ENCODE data around the gene MAP3K14.

The MAP3K14 gene

GRCh38 chr17:45237686-45238085, 79.1 kb downstream of the MAP3K14 start:
- peaks cover 8 to 12% of the 10 kb centered on the region in 2 experiments for H3K4me1 ChIP-seq (ENCODE audit: control insufficient read depth in 1 of 2, insufficient read depth in 2 of 2, low read length in 2 of 2)
- no peaks in the 10 kb centered on the region for H3K36me3 ChIP-seq (ENCODE audit: control insufficient read depth in 1 of 2, insufficient read depth in 2 of 2, low read length in 2 of 2)
- no peak overlapping the region for H3K14ac ChIP-seq (ENCODE audit: low read length)
- no peak overlapping the region for H2BK12ac ChIP-seq (ENCODE audit: low read length)
- no peak overlapping the region for H2BK120ac ChIP-seq (ENCODE audit: insufficient read depth, low read length, poor library complexity)
- no CpG with 5 or more reads among the region's 2 CpGs for WGBS (ENCODE audit: extremely low coverage, insufficient coverage, insufficient read length)
- H3K27me3 ChIP-seq (ENCODE audit: insufficient read depth, low read length) = peaks cover 9% of the 10 kb centered on the region
- no peak overlapping the region for H3K4ac ChIP-seq (ENCODE audit: low read depth, low read length)
- no peak overlapping the region for H3K27ac ChIP-seq (ENCODE audit: low read depth, low read length)
- no peak overlapping the region for H3K23ac ChIP-seq (ENCODE audit: low read length)
- no peaks in the 10 kb centered on the region for H3K79me1 ChIP-seq (ENCODE audit: low read length)
- DNase-seq = peak; percentile 70 to 73
- H3K79me2 ChIP-seq (ENCODE audit: control insufficient read depth, insufficient read depth, low read length, poor library complexity) = no peaks in the 10 kb centered on the region
- no peak overlapping the region for H2AFZ ChIP-seq (ENCODE audit: insufficient read depth, low read length, poor library complexity)
- peaks cover 4% of the 10 kb centered on the region for H3K9me3 ChIP-seq (ENCODE audit: insufficient read depth, low read depth, low read length)
- H2BK5ac ChIP-seq (ENCODE audit: low read depth, low read length, poor library complexity) = no peak overlapping the region
- no peak overlapping the region for H3K4me2 ChIP-seq (ENCODE audit: low read length)
- no peak overlapping the region for H4K12ac ChIP-seq (ENCODE audit: low read depth, low read length)
- H3K9ac ChIP-seq (ENCODE audit: low read length) = no peak overlapping the region
- no peak overlapping the region for H4K91ac ChIP-seq (ENCODE audit: low read depth, low read length)
- H3K18ac ChIP-seq (ENCODE audit: low read length) = no peak overlapping the region
- H2AK5ac ChIP-seq (ENCODE audit: low read length) = no peak overlapping the region
- no peak overlapping the region for H4K8ac ChIP-seq (ENCODE audit: low read depth, low read length)
- no peak overlapping the region for H3K4me3 ChIP-seq (ENCODE audit: low read depth, low read length)

GRCh38 chr17:45236282-45236606, 80.6 kb downstream of the MAP3K14 start:
- peaks cover 6 to 7% of the 10 kb centered on the region in 2 experiments for H3K4me1 ChIP-seq (ENCODE audit: control insufficient read depth in 1 of 2, insufficient read depth in 2 of 2, low read length in 2 of 2)
- peaks cover 5% of the 10 kb centered on the region for H3K27me3 ChIP-seq (ENCODE audit: insufficient read depth, low read length)
- H3K14ac ChIP-seq (ENCODE audit: low read length) = no peak overlapping the region
- no CpG with 5 or more reads among the region's 5 CpGs for WGBS (ENCODE audit: extremely low coverage, insufficient coverage, insufficient read length)
- H4K12ac ChIP-seq (ENCODE audit: low read depth, low read length) = no peak overlapping the region
- no peak overlapping the region for H3K27ac ChIP-seq (ENCODE audit: low read depth, low read length)
- H3K23ac ChIP-seq (ENCODE audit: low read length) = no peak overlapping the region
- no peak overlapping the region for H3K4ac ChIP-seq (ENCODE audit: low read depth, low read length)
- no peak overlapping the region for H3K4me2 ChIP-seq (ENCODE audit: low read length)
- no peak overlapping the region for H2BK120ac ChIP-seq (ENCODE audit: insufficient read depth, low read length, poor library complexity)
- no peak overlapping the region for H3K18ac ChIP-seq (ENCODE audit: low read length)
- H3K4me3 ChIP-seq (ENCODE audit: low read depth, low read length) = no peak overlapping the region
- no peak overlapping the region for H4K8ac ChIP-seq (ENCODE audit: low read depth, low read length)
- H2BK5ac ChIP-seq (ENCODE audit: low read depth, low read length, poor library complexity) = no peak overlapping the region
- no peak for DNase-seq
- H3K79me1 ChIP-seq (ENCODE audit: low read length) = no peaks in the 10 kb centered on the region
- no peak overlapping the region for H3K9ac ChIP-seq (ENCODE audit: low read length)
- H2AK5ac ChIP-seq (ENCODE audit: low read length) = no peak overlapping the region
- H3K79me2 ChIP-seq (ENCODE audit: control insufficient read depth, insufficient read depth, low read length, poor library complexity) = no peaks in the 10 kb centered on the region
- no peak overlapping the region for H2AFZ ChIP-seq (ENCODE audit: insufficient read depth, low read length, poor library complexity)
- no peaks in the 10 kb centered on the region for H3K36me3 ChIP-seq (ENCODE audit: control insufficient read depth in 1 of 2, insufficient read depth in 2 of 2, low read length in 2 of 2)
- peaks cover 4% of the 10 kb centered on the region for H3K9me3 ChIP-seq (ENCODE audit: insufficient read depth, low read depth, low read length)
- no peak overlapping the region for H4K91ac ChIP-seq (ENCODE audit: low read depth, low read length)
- H2BK12ac ChIP-seq (ENCODE audit: low read length) = no peak overlapping the region

DNA sequence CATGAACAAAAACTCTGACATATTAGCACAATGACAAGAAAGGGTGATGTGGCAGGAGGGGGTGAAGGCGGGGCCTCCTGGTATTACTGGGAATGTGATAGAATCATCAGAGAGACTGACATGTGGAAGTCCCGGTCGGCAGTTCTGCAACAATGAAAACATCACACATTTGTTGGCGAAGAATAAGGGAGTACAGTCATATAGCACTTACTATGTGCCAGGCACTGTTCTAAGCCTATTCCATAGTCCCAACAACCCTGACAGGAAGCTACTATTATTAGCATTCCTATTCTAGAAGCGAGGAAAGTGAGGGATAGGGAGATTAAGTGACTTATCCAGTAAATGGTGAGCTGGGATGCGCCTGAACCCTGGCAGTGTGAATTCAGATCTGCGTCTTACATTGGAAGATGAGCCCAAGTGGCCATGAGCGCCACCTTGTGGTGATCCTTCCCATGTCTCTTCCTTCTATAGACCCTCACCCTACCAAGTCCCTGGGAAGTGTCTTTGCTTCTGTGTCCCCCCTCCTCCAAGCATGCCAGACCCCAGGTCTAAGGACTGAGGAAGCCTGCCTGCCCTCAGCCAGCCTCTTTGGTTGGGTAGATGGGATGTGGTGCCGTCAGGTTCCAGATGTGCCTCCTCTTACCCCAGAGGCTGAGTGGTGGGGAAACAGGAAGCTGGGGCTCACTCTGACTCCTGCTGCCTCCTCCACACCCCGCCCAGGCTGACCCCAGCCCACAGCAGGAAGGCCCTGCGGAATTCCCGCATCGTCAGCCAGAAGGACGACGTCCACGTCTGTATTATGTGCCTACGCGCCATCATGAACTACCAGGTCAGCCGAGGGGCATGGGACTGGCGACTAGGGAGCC, 81.2 kb downstream of the MAP3K14 start:
- no peak overlapping the region for H3K4me2 ChIP-seq (ENCODE audit: low read length)
- H3K23ac ChIP-seq (ENCODE audit: low read length) = no peak overlapping the region
- no peak overlapping the region for H2AK5ac ChIP-seq (ENCODE audit: low read length)
- H2BK12ac ChIP-seq (ENCODE audit: low read length) = no peak overlapping the region
- H3K14ac ChIP-seq (ENCODE audit: low read length) = no peak overlapping the region
- H4K8ac ChIP-seq (ENCODE audit: low read depth, low read length) = no peak overlapping the region
- no peaks in the 10 kb centered on the region for H3K79me2 ChIP-seq (ENCODE audit: control insufficient read depth, insufficient read depth, low read length, poor library complexity)
- no peak overlapping the region for H4K12ac ChIP-seq (ENCODE audit: low read depth, low read length)
- H4K91ac ChIP-seq (ENCODE audit: low read depth, low read length) = no peak overlapping the region
- H2BK5ac ChIP-seq (ENCODE audit: low read depth, low read length, poor library complexity) = no peak overlapping the region
- no peaks in the 10 kb centered on the region for H3K79me1 ChIP-seq (ENCODE audit: low read length)
- H3K4me3 ChIP-seq (ENCODE audit: low read depth, low read length) = no peak overlapping the region
- no peak overlapping the region for H3K18ac ChIP-seq (ENCODE audit: low read length)
- no peak overlapping the region for H3K4ac ChIP-seq (ENCODE audit: low read depth, low read length)
- H3K4me1 ChIP-seq (ENCODE audit: control insufficient read depth in 1 of 2, insufficient read depth in 2 of 2, low read length in 2 of 2) = peaks cover 0 to 1% of the 10 kb centered on the region in 2 experiments
- no CpG with 5 or more reads among the region's 20 CpGs for WGBS (ENCODE audit: extremely low coverage, insufficient coverage, insufficient read length)
- no peak overlapping the region for H2AFZ ChIP-seq (ENCODE audit: insufficient read depth, low read length, poor library complexity)
- peaks cover 4% of the 10 kb centered on the region for H3K9me3 ChIP-seq (ENCODE audit: insufficient read depth, low read depth, low read length)
- no peaks in the 10 kb centered on the region for H3K36me3 ChIP-seq (ENCODE audit: control insufficient read depth in 1 of 2, insufficient read depth in 2 of 2, low read length in 2 of 2)
- no peaks in the 10 kb centered on the region for H3K27me3 ChIP-seq (ENCODE audit: insufficient read depth, low read length)
- H3K27ac ChIP-seq (ENCODE audit: low read depth, low read length) = no peak overlapping the region
- no peak overlapping the region for H2BK120ac ChIP-seq (ENCODE audit: insufficient read depth, low read length, poor library complexity)
- peak; percentile 60 to 84 for DNase-seq
- no peak overlapping the region for H3K9ac ChIP-seq (ENCODE audit: low read length)

DNA sequence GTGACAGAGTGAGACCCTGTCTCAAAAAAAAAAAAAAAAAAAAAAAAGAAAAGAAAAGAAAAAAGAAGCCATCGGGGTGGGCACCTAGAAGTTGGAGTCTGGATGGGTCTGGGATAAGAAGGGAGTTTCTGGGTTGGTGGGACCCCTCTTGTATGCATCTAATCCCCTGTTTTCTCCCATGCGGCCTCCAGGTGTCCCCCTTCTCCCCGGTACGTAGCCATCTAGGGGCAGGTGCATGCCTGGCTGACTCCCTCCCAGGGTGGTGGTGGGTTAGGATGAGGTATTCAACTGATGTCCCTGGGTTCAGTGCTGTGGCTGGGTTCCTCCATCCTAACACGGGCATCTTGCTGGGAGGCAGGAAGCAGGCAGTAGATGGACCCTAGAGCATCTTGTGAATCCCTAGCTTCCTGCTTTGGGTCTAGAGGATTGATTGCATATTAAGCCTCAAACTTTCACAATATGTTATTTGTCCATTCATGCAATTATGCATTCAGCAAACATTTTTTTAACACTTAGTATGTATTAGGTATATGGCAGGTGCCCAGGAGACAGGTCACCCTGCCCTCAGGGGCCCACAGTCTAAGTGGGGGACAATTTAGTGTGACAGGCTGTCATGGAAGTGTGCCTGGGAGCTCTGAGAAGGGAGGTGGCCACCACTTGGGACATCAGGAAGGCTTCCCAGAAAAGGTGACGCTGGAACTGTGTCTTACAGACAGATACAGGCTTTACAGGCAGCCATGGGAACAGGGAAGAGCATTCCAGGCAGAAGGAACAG, 82.0 kb downstream of the MAP3K14 start:
- no peaks in the 10 kb centered on the region for H3K27me3 ChIP-seq (ENCODE audit: insufficient read depth, low read length)
- no peak for DNase-seq
- WGBS (ENCODE audit: extremely low coverage, insufficient coverage, insufficient read length) = no CpG with 5 or more reads among the region's 6 CpGs

More for the DNA sequence above, 82.0 kb downstream of the MAP3K14 start:
- Histone ChIP-seq H2BK5ac (ENCODE audit: low read depth, low read length, poor library complexity) (no peak overlapping the region), H3K4me2 (ENCODE audit: low read length) (no peak overlapping the region), H3K36me3 (ENCODE audit: control insufficient read depth in 1 of 2, insufficient read depth in 2 of 2, low read length in 2 of 2) (no peaks in the 10 kb centered on the region), H3K79me2 (ENCODE audit: control insufficient read depth, insufficient read depth, low read length, poor library complexity) (no peaks in the 10 kb centered on the region), H3K18ac (ENCODE audit: low read length) (no peak overlapping the region), H3K23ac (ENCODE audit: low read length) (no peak overlapping the region), H4K8ac (ENCODE audit: low read depth, low read length) (no peak overlapping the region), H2BK120ac (ENCODE audit: insufficient read depth, low read length, poor library complexity) (no peak overlapping the region), H3K14ac (ENCODE audit: low read length) (no peak overlapping the region), H2BK12ac (ENCODE audit: low read length) (no peak overlapping the region), H3K9me3 (ENCODE audit: insufficient read depth, low read depth, low read length) (peaks cover 4% of the 10 kb centered on the region), H2AFZ (ENCODE audit: insufficient read depth, low read length, poor library complexity) (no peak overlapping the region), H3K4ac (ENCODE audit: low read depth, low read length) (no peak overlapping the region), H4K12ac (ENCODE audit: low read depth, low read length) (no peak overlapping the region), H3K4me1 (ENCODE audit: control insufficient read depth in 1 of 2, insufficient read depth in 2 of 2, low read length in 2 of 2) (peaks cover 0 to 2% of the 10 kb centered on the region in 2 experiments), H4K91ac (ENCODE audit: low read depth, low read length) (no peak overlapping the region), H3K9ac (ENCODE audit: low read length) (no peak overlapping the region), H2AK5ac (ENCODE audit: low read length) (no peak overlapping the region), H3K79me1 (ENCODE audit: low read length) (no peaks in the 10 kb centered on the region), H3K4me3 (ENCODE audit: low read depth, low read length) (no peak overlapping the region), H3K27ac (ENCODE audit: low read depth, low read length) (no peak overlapping the region)
